Caco-2 (cell line): ENCODE data around the gene C6orf89. TPM values are rescaled to one million over a fixed set of nuclear protein-coding genes. Genes with fewer than 3 reads are reported as not detected.

ENCODE experiments used
- BruUV-seq: library from RNA; stranded (reverse); fragments of 400-500 nt; replicated peaks from 2 replicates; lab custom pipeline; 2021; lab: Mats Ljungman, UMichigan
- CTCF ChIA-PET: fragments of 300-600 bp; sonication (Branson Sonifier 250); formaldehyde crosslinking; loops from one replicate; lab custom pipeline; 2022; ENCODE audit warnings: antibody characterized with exemption; lab: Charles Lee
- POLR2A ChIA-PET: fragments of 300-600 bp; sonication (Branson Sonifier 250); formaldehyde crosslinking; loops from one replicate; lab custom pipeline; 2022; ENCODE audit warnings: antibody characterized with exemption; lab: Charles Lee
- DNase-seq, 2 experiments: peaks; one replicate each; pipeline versions ENCODE4 v3.0.0 to v3.0.0-alpha.2; 2020 to 2022
- H3K27me3 ChIP-seq: replicated peaks from 2 replicates; pipeline ENCODE4 v1.6.0; 2011; ENCODE audit warnings: low read length; ENCODE audit not compliant: control insufficient read depth, insufficient read depth
- H3K36me3 ChIP-seq: 2 replicates; pipeline ENCODE4 v1.5.1; 2011; ENCODE audit warnings: low read length; ENCODE audit not compliant: control insufficient read depth, insufficient read depth
- H3K4me1 ChIP-seq: fragments of 250-450 bp; sonication (Bioruptor Pico); 2 replicates; pipeline ENCODE4 v1.5.1; 2020; ENCODE audit warnings: mild to moderate bottlenecking
- H3K4me3 ChIP-seq: 2 replicates; pipeline ENCODE4 v1.5.1; 2011; ENCODE audit warnings: low read depth, mild to moderate bottlenecking, control low read depth, low read length
- H3K9me3 ChIP-seq: fragments of 250-450 bp; sonication (Bioruptor Pico); 2 replicates; pipeline ENCODE4 v1.5.1; 2020; ENCODE audit warnings: mild to moderate bottlenecking, moderate library complexity
- H3K27ac Mint-ChIP-seq: one replicate; pipeline ENCODE4 v1.8.0; 2022; ENCODE audit warnings: mixed read lengths; ENCODE audit not compliant: unreplicated experiment
- H3K27me3 Mint-ChIP-seq: one replicate; pipeline ENCODE4 v1.8.0; 2022; ENCODE audit warnings: mixed read lengths; ENCODE audit not compliant: insufficient read depth, unreplicated experiment
- H3K36me3 Mint-ChIP-seq: one replicate; pipeline ENCODE4 v1.8.0; 2022; ENCODE audit warnings: mild to moderate bottlenecking, mixed read lengths; ENCODE audit not compliant: insufficient read depth, unreplicated experiment
- H3K4me1 Mint-ChIP-seq: one replicate; pipeline ENCODE4 v1.8.0; 2022; ENCODE audit warnings: low read depth, mixed read lengths; ENCODE audit not compliant: unreplicated experiment
- H3K4me3 Mint-ChIP-seq: one replicate; pipeline ENCODE4 v1.8.0; 2022; ENCODE audit warnings: mild to moderate bottlenecking, moderate library complexity, mixed read lengths; ENCODE audit not compliant: unreplicated experiment
- H3K9me3 Mint-ChIP-seq: one replicate; pipeline ENCODE4 v1.8.0; 2022; ENCODE audit warnings: mixed read lengths; ENCODE audit not compliant: unreplicated experiment
- CTCF ChIP-seq, 2 experiments: fragments of 200-600 bp in 1 of 2; IDR thresholded peaks; 1 replicate in 1 of 2; 2 replicates in 1 of 2; pipeline versions ENCODE4 v1.5.1 to v1.8.0; 2011 to 2022; ENCODE audit warnings: antibody characterized with exemption in 1 of 2, control low read depth in 1 of 2, inconsistent platforms in 1 of 2, low read depth in 1 of 2, low read length in 1 of 2, mild to moderate bottlenecking in 1 of 2, moderate library complexity in 1 of 2; ENCODE audit not compliant: insufficient read depth in 1 of 2, severe bottlenecking in 1 of 2, unreplicated experiment in 1 of 2
- intact Hi-C: fragments of 100-400 bp; cut with micrococcal nuclease; formaldehyde crosslinking; loops from one replicate; pipeline ENCODE4 v1.10.0; 2022; ENCODE audit not compliant: unreplicated experiment
- total RNA-seq: library from RNA; stranded (reverse); gene quantifications from 2 replicates; pipeline ENCODE4 v1.2.3, GENCODE V29; 2022

C6orf89 gene
- total RNA-seq, 1 experiment from 2014 or later = 24.4 TPM

- Histone ChIP-seq H3K9me3 (no peaks in the 10 kb centered on the region), H3K4me3 (no peak overlapping the region), H3K4me1 (peaks cover 16% of the 10 kb centered on the region), H3K27me3 (no peaks in the 10 kb centered on the region), H3K36me3 (no peaks in the 10 kb centered on the region)
- ChIA-PET CTCF (no interaction called here), POLR2A (no interaction called here)
- H3K4me1 Mint-ChIP-seq = peaks cover 7% of the 10 kb centered on the region
- no peaks in the 10 kb centered on the region for H3K36me3 Mint-ChIP-seq
- intact Hi-C loops = loop anchor here (10.0 kb wide), 1 partner anchor 289 kb away; no protein-coding TSS in a partner anchor
- no peak for TF ChIP-seq CTCF (IDR thresholded peaks at IDR 0.05; ENCODE audit: insufficient read depth in 1 of 2, low read depth in 1 of 2, low read length in 1 of 2, severe bottlenecking in 1 of 2, unreplicated experiment in 1 of 2)
- no peaks in the 10 kb centered on the region for H3K9me3 Mint-ChIP-seq
- BruUV-seq = no TSS peak
- H3K4me3 Mint-ChIP-seq = no peak overlapping the region
- no peak overlapping the region for H3K27ac Mint-ChIP-seq
- no peaks in the 10 kb centered on the region for H3K27me3 Mint-ChIP-seq
- DNase-seq = no peak
Observed at GRCh38 chr6:36916126-36916525, 30.4 kb downstream of the C6orf89 start.

- intact Hi-C loops = loop anchor here (10.0 kb wide), 1 partner anchor 287 kb away; no protein-coding TSS in a partner anchor
- BruUV-seq = no TSS peak
Observed at GRCh38 chr6:36917541-36918193, 31.9 kb downstream of the C6orf89 start.

GRCh38 chr6:36920049-36920448 lies 34.3 kb downstream of the C6orf89 start:
- Histone ChIP-seq H3K4me3 (no peak overlapping the region), H3K27me3 (no peaks in the 10 kb centered on the region), H3K9me3 (no peaks in the 10 kb centered on the region), H3K36me3 (no peaks in the 10 kb centered on the region), H3K4me1 (no peaks in the 10 kb centered on the region; the same call in 1 of the 2 replicates)
- H3K27ac Mint-ChIP-seq = no peak overlapping the region
- intact Hi-C loops = no loop called here
- no TSS peak for BruUV-seq
- no peaks in the 10 kb centered on the region for H3K36me3 Mint-ChIP-seq
- no peak for TF ChIP-seq CTCF (IDR thresholded peaks at IDR 0.05; ENCODE audit: insufficient read depth in 1 of 2, low read depth in 1 of 2, low read length in 1 of 2, severe bottlenecking in 1 of 2, unreplicated experiment in 1 of 2)
- H3K27me3 Mint-ChIP-seq = no peaks in the 10 kb centered on the region
- H3K4me3 Mint-ChIP-seq = no peak overlapping the region
- no peak for DNase-seq
- no peaks in the 10 kb centered on the region for H3K9me3 Mint-ChIP-seq
- POLR2A ChIA-PET = no interaction called here
- CTCF ChIA-PET = no interaction called here
- peaks cover 7% of the 10 kb centered on the region for H3K4me1 Mint-ChIP-seq

More at GRCh38 chr6:36917541-36918193, 31.9 kb downstream of the C6orf89 start:
- no peak for DNase-seq
- Histone ChIP-seq H3K36me3 (no peaks in the 10 kb centered on the region), H3K9me3 (no peaks in the 10 kb centered on the region), H3K27me3 (no peaks in the 10 kb centered on the region), H3K4me3 (no peak overlapping the region), H3K4me1 (peaks cover 16% of the 10 kb centered on the region)
- ChIA-PET CTCF (no interaction called here), POLR2A (no interaction called here)
- no peaks in the 10 kb centered on the region for H3K9me3 Mint-ChIP-seq
- H3K4me3 Mint-ChIP-seq = no peak overlapping the region
- H3K4me1 Mint-ChIP-seq = peaks cover 7% of the 10 kb centered on the region
- no peak overlapping the region for H3K27ac Mint-ChIP-seq
- no peaks in the 10 kb centered on the region for H3K27me3 Mint-ChIP-seq
- no peaks in the 10 kb centered on the region for H3K36me3 Mint-ChIP-seq
- TF ChIP-seq CTCF (IDR thresholded peaks at IDR 0.05; ENCODE audit: insufficient read depth in 1 of 2, low read depth in 1 of 2, low read length in 1 of 2, severe bottlenecking in 1 of 2, unreplicated experiment in 1 of 2) = no peak
